ENCODE data around the gene GRM8.

DNA sequence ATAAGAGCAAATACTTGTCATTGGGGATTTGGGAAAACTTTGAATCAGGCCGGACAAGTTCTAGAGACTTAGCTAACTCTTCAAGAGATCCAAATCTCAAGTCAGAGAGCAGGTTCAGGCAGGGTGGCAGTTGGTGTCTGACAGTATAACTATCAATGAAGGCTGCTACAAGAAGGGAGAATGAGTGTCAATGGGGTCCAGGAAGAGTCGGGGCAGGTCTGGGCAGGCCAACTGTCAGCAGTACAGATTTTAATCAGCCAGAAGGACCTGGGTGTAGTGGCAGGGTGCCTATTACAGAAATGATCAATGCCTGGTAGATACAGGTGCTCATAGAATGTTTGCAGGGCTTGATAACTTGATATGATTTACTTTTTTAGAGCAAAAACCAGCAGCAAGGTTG, 751.1 kb downstream of the GRM8 start:
- TF ChIP-seq, protein P1, sequence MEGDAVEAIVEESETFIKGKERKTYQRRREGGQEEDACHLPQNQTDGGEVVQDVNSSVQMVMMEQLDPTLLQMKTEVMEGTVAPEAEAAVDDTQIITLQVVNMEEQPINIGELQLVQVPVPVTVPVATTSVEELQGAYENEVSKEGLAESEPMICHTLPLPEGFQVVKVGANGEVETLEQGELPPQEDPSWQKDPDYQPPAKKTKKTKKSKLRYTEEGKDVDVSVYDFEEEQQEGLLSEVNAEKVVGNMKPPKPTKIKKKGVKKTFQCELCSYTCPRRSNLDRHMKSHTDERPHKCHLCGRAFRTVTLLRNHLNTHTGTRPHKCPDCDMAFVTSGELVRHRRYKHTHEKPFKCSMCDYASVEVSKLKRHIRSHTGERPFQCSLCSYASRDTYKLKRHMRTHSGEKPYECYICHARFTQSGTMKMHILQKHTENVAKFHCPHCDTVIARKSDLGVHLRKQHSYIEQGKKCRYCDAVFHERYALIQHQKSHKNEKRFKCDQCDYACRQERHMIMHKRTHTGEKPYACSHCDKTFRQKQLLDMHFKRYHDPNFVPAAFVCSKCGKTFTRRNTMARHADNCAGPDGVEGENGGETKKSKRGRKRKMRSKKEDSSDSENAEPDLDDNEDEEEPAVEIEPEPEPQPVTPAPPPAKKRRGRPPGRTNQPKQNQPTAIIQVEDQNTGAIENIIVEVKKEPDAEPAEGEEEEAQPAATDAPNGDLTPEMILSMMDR (IDR thresholded peaks at IDR 0.05; ENCODE audit: insufficient read depth, low read depth, low read length): no peak
- TF ChIP-seq EZH2 (IDR thresholded peaks at IDR 0.05; ENCODE audit: insufficient read depth, low read length): no peak

Data from astrocyte (in vitro differentiated cells and primary cell).